Esophagus squamous epithelium (tissue), 4 donors: Measurements from ENCODE around the gene RBM22.

Experiments
- CTCF ChIP-seq, 6 experiments: fragments of 450-650 bp in 4 of 6; fragments of 200-600 bp in 2 of 6; sonication (generic) in 2 of 6; IDR thresholded peaks; one replicate each; pipeline ENCODE4 v1.5.1; 2016 to 2019; ENCODE audit warnings: antibody characterized with exemption in 6 of 6, mild to moderate bottlenecking in 4 of 6, moderate library complexity in 4 of 6
- POLR2A ChIP-seq, 4 donors: fragments of 450-650 bp; IDR thresholded peaks; one replicate each; pipeline ENCODE4 v1.6.1; 2017; ENCODE audit warnings: antibody characterized with exemption in 4 of 4, mild to moderate bottlenecking in 4 of 4, moderate library complexity in 3 of 4

GRCh38 chr5:150670948-150671310, 29.9 kb downstream of the RBM22 start:
- TF ChIP-seq CTCF (IDR thresholded peaks at IDR 0.05) (no peak), POLR2A (IDR thresholded peaks at IDR 0.05) (no peak)
